ENCODE data around the gene GRIN1.

- TF ChIP-seq, protein P1, sequence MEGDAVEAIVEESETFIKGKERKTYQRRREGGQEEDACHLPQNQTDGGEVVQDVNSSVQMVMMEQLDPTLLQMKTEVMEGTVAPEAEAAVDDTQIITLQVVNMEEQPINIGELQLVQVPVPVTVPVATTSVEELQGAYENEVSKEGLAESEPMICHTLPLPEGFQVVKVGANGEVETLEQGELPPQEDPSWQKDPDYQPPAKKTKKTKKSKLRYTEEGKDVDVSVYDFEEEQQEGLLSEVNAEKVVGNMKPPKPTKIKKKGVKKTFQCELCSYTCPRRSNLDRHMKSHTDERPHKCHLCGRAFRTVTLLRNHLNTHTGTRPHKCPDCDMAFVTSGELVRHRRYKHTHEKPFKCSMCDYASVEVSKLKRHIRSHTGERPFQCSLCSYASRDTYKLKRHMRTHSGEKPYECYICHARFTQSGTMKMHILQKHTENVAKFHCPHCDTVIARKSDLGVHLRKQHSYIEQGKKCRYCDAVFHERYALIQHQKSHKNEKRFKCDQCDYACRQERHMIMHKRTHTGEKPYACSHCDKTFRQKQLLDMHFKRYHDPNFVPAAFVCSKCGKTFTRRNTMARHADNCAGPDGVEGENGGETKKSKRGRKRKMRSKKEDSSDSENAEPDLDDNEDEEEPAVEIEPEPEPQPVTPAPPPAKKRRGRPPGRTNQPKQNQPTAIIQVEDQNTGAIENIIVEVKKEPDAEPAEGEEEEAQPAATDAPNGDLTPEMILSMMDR (IDR thresholded peaks at IDR 0.05; ENCODE audit: insufficient read depth, low read length, poor library complexity, severe bottlenecking) = no peak
- no peak for TF ChIP-seq EZH2phosphoT487 (conservative IDR thresholded peaks at IDR 0.05; ENCODE audit: low read length)
Measured at GRCh38 chr9:137164370-137165249, 25.7 kb downstream of the GRIN1 start.

All from SU-DHL-6 (cell line).